Measurements from ENCODE around the gene CLOCK.
"Not testable (repeated sequence)": the region's sequence is repeated elsewhere in the genome, so short reads cannot be mapped to it uniquely, and the experiment has no call there.

CLOCK gene, protein sequence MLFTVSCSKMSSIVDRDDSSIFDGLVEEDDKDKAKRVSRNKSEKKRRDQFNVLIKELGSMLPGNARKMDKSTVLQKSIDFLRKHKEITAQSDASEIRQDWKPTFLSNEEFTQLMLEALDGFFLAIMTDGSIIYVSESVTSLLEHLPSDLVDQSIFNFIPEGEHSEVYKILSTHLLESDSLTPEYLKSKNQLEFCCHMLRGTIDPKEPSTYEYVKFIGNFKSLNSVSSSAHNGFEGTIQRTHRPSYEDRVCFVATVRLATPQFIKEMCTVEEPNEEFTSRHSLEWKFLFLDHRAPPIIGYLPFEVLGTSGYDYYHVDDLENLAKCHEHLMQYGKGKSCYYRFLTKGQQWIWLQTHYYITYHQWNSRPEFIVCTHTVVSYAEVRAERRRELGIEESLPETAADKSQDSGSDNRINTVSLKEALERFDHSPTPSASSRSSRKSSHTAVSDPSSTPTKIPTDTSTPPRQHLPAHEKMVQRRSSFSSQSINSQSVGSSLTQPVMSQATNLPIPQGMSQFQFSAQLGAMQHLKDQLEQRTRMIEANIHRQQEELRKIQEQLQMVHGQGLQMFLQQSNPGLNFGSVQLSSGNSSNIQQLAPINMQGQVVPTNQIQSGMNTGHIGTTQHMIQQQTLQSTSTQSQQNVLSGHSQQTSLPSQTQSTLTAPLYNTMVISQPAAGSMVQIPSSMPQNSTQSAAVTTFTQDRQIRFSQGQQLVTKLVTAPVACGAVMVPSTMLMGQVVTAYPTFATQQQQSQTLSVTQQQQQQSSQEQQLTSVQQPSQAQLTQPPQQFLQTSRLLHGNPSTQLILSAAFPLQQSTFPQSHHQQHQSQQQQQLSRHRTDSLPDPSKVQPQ

DNA sequence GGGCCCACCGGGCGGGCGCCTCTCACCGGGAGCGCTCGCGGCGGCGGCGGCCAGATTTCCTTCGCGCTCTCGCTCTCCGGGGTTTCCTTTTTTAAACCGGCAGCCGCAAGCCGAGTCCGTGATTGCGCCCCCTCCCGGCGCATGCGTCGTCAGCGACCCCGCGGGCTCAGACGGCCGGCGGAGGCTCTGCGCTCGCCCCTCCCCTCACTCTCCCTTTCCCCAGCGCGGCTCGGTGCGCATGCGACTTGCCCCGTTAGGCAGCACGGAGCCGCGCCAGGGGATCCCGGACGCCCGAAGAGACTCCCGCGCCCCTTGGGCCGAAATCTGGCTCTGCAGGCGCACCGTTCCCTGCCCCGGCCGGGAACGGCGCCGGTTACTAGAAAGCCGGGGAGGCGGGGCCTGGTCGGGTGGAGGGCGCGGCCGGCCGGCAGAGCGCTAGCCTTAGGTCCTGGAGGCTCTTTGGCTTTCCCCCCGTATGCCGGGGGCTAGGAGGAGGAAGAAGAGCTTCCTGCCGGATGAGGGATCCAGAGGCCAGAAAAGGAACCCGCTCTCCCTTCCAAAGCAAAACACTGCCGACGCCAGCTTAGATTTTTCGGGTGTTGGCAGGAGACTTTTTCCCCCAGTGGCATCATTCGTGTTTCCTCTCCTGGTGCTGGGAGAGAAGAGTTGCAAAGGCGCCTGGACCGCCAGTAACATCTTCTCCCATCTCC, at the start of gene CLOCK:
TSS of gene CLOCK (minus strand) at position 154 of the 710 bp plus-strand sequence. CDS start 64,124 bp downstream, outside the sequence.
- peak; percentile 78 for DNase-seq (ENCODE audit: low read depth)

DNA sequence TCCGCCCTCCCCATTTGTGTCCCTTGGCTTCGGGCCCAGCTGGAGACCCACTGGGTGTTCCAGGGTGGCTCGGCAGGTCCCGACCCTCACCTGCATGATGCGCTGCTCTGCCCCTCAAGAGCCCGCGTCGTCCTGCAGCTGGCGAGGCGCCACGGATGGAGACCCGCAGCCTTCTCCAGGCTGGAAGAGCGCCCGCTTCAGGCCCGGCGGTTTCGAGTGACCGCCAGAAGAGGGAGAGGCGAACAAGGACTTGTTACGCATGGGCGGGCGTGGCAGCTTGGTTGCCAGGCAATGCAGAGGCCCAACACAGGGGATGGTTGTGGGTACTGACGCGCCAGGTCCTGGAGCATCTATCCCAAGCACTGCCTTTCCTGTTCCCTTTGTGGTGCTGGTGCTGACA, 45.3 kb upstream of the CLOCK start, which contains the start of gene PDCL2:
TSS of gene PDCL2 (minus strand) at position 232 of the 400 bp plus-strand sequence. CDS start at position 96, 136 bp downstream.
- no peak for DNase-seq (ENCODE audit: low read depth)

DNA sequence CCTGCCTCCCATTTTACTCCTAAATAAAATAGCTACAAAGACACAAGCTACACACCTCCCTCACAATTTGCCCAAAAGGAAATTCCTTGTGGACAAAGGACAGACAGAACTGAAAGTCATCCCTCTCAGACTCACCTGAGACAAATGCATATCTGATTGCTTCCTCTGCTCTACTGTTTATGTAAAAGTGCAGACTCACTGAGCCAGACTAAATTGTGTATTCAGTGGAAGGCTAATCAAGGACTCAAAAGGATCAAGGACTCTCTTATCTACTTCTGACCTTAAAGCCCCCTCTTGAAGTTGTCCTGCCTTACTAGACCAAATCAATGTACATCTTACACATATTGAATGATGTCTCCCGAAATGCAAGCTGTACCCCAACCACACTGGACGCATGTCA, 41.5 kb upstream of the CLOCK start:
- no peak for DNase-seq (ENCODE audit: low read depth)

DNA sequence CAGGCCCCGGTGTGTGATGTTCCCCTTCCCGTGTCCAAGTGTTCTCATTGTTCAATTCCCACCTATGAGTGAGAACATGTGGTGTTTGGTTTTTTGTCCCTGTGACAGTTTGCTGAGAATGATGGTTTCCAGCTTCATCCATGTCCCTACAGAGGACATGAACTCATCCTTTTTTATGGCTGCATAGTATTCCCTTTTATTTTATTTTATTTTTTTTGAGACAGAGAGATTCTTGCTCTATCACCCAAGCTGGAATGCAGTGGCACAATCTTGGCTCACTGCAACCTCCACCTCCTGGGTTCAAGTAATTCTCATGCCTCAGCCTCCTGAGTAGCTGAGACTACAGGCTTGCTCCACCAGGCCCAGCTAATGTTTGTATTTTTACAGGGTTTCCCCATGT, 36.1 kb upstream of the CLOCK start:
- DNase-seq (ENCODE audit: low read depth), result not testable (repeated sequence)

DNA sequence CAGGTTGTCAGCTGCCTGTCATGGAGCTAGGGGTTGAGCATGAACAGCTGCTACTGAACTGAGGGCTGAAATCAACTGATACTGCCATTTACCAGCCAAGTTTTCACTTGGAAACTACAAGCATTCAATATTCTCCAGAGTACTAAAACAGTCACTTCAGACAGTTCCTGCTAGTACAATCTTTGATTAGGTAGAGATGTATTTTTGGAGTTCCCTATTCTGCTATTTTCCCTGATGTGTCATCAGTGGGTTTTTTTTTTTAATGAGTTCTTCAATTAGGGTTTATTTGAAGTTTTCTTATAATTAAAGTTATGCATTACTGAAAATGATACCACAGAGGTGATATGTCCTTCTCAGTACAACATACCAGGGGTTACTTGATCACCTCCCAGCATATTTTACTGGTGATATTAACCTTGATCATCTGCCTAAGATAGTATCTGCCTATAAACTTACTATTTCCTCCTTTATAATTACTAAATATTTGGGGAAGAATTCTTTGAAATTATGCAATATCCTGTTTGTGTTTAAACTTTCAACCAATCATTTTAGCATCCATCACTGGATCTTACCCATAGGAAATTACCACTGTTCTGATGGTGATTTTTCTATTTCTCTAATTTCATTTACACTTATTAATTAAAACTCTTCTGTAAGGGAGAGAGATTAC, 31.8 kb upstream of the CLOCK start:
- no peak for DNase-seq (ENCODE audit: low read depth)

DNA sequence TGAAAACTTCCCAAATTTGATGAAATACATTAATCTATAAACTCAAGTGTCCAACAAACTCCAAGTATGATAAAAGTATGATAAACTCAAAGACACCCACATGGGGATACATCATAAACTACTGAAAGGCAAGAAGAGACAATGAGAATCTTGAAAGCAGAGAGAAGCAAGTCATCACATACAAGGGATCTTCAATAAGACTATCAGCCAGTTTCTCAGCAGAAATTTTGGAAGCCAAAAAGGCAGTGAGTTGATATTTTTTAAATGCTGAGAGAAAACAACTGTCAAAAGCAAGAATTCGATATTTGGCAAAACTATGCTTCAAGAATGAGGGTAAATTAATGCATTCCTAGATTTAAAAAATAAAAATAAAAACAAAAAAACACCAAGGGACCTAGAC, 28.8 kb upstream of the CLOCK start:
- DNase-seq (ENCODE audit: low read depth), result no peak

DNA sequence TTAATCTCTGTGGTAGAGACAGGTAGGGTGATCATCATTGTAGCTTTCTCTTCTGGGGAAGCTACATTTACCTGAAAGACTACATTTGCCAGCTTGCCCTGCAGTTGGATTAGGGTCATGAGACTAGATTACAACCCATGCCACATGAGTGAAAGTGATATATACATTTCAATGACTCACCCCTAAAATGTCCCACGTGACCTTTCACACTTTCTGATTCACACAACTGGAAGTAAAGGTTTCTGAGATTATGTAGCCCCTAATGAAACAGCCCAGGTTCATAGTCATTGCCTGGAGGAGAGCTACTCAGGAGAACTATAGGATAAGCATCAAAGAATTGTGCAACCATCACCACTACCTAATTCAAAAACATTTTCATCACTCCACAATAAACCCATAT, 27.5 kb upstream of the CLOCK start:
- DNase-seq (ENCODE audit: low read depth), result no peak

DNA sequence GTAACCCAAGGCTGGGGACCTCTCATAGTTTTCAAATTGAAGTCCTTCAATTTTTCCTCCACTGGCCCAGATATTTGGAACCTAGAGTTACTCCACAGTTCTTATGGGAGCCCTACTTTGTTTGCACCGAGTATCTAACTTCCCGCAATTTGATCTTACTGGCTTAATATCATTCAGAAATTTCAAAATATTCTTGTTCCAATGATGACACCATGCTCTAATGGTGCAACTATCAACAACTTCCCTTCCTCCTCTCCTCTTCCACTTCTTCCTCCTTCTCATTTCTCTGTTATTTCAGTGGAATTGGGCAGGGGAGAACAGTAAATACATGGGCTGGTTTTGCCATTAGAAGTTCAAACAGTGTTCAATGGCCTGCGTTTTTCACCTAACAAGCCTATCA, 25.1 kb upstream of the CLOCK start:
- DNase-seq (ENCODE audit: low read depth), result no peak

DNA sequence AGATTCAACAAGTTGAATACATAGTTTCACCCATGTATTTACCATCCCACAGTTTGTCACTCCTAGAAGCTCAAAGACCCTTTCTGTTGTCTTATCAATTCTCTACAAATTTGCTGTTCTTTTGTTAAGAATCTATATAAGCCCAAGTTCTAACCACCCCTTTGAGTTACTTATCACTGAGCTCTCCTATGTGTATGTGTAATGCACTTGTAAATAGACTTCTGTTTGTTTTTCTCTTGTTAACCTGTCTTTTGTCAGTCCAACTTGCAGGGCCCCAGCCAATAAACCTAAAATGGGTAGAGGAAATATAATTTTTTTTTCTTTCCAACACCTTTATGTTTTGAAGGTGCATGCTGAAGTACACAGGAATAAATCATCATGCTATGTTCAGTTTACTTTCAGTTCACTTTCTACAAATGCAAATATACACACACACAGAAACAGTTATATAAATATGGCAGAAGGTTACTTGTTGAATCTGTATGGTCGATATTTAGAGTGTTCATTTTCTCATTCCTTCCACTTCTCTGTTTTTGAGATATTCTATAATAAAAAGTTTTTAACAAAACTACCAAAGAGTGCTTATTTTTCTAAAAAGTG, 22.3 kb upstream of the CLOCK start:
- no peak for DNase-seq (ENCODE audit: low read depth)

DNA sequence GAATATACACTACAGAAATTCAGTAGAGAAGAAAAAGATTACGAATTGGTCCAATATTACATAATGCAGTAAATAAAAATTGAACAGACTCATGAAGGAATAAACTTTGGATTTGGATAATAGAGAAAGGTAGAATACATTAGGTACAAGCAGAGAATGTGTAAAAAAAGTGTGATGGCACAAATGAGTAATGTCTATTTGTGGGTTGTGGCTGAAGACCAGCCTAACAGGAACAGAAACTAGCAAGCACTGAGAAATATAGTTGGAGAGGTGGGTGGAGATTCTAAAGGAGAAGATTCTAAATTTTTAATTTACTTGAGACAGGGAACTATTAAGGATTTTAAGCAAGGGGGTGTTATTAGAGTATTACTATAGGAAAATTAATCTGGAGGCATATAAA, 15.2 kb upstream of the CLOCK start:
- DNase-seq (ENCODE audit: low read depth), result no peak

DNA sequence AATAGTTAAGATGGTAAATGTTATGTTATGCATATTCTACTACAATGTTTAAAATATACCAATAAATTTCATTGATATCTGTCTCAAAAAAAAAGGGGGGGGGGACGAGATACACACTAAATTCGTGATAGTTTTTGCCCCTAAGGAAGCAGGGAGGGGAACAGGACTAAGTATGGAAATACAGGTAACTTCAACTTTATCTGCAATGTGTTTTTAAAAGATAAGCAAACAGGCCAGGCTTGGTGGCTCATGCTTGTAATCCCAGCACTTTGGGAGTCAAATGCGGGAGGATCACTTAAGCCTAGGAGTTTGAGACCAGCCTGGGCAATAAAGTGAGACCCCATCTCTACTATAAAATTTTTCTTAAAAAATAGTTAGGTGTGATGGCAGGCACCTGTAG, 13.4 kb upstream of the CLOCK start:
- DNase-seq (ENCODE audit: low read depth), result no peak

DNA sequence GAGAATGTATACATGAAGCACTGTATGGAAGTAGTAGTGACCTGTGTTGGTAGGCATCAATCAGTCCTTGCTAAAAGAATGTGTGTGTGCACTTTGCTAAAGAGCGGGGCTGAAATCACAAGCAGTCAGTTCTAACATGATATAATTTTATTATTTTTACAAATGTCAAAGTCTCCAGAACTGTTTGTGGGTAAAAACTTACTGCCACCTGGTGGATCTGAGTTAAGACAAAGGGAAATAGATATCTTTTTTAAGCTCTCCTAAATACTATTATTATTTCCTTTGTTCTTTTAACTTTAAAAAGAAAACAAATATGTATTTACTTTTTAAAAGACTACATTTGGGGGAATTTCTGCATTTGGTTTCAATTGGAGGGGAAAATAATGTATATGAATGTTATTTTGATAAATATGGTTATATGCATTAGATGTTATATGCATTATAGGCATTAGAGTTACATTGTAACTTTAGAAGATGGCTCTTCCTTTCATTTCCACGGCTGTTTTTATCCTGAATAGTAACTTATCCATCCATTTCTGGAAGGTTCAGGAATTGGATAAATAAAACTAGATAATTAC, 7.8 kb upstream of the CLOCK start:
- no peak for DNase-seq (ENCODE audit: low read depth)

DNA sequence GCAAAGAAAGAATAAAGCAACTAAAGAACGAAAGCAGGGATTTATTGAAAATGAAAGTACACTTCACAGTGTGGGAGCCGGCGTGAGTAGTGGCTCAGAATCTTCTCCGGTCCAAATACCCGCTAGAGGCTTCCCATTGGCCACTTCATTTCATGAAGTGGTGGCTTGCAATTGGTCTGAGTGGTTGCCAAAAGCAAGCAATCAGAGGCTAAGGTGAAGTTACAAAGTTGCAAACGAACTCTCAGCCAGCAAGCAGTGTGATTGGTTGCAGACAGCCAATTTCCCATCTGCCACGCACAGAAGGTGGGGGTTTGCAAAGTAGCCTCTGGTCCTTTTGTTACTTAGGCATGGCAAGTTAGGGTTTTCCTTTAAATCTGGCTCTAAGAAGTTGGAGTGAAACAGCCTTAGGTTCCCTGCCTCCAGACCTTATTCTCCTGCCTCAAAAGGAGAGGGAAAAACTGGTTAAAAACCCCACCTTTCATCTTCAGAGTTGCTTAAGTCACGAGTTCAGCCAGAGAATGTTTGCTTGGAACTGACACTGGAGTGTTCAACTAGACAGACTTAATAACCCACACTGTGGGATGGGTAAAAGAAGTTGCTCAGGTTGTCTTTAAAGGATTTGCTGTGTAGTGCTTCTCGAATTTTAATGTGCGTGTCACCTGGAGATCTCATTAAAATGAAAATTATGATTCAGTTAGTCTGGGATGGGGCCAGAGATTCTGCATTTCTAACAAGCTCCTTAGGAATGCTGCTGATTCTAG, 6.9 kb upstream of the CLOCK start:
- no peak for DNase-seq (ENCODE audit: low read depth)

DNA sequence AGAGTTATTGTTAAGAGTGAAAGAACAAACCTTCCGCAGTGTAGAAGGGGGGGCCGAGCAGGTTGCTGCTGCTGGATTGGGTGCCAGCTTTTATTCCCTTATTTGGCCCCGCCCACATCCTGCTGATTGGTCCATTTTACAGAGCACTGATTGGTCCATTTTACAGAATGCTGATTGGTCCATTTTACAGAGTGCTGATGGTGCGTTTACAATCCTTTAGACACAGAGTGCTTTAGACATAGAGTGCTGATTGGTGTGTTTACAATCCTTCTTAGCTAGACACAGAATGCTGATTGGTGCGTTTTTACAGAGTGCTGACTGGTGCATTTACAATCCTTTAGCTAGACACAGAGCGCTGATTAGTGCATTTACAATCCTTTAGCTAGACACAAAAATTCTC, 5.3 kb upstream of the CLOCK start:
- not testable (repeated sequence) for DNase-seq (ENCODE audit: low read depth)

DNA sequence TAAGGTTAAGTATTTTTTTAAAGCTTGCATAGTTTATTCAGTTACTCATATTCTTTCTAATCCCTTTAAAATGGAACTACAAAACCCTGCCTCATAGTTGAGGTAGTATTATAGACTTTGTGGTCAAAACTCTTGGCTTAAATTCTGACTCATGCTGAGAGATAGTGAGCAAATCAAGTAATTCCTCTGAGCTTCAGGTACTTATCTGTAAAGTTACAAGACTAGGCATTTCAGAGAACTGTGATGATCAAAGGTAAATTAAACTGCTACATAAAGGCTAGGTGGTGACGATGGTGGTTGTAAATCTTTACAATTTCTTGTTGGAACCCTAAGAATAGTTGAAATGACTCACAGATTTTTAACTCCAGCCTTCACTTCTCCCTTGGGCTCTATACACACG, 3.2 kb upstream of the CLOCK start:
- no peak for DNase-seq (ENCODE audit: low read depth)

DNA sequence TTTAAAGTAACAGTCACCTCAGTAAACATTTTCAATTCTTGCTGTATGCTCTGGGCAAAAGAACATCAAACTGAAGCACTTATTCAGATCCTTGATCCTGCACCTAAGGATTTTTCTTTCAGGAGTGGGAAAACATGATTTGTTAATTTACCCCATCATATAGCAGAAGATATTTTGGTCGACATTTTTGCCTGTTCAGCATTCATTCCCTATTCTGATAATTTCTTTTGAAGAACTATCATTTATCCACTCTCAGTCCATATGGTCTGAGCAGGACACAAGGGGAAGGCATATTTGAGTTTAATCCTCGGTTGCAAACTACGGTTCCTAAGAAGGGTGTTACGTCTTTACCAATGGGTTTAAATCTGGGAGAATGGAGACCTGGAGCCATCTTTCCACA, 1.2 kb upstream of the CLOCK start:
- DNase-seq (ENCODE audit: low read depth), result no peak

DNA sequence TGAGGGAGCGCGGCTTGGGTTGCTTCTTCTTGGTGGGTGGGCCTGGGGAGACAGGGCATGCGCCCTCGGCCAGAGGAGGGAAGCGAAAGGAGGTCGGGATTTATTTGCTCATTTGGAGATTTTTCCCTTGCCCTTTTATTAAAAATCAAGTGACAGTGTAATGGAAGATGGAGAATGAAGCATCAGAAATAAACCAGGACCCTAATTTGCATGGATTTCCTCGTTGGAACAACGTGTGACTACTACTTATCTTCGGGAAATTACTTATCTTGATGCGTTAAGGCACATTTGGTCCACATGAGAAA, 709 bp upstream of the CLOCK start:
- no peak for DNase-seq (ENCODE audit: low read depth)

DNA sequence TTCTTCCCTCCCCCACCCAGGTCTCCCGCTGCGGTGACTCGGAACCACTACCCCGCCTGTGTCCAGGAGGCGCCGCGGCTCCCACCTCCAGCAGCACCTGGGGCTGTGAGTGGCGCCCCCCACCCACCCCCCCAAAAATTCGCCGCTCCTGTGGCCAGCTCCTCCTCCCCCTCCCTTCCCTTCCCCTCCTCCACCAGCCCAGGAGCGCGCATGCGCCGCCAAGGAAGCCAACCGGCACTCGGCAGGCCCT, 278 bp downstream of the CLOCK start:
- no peak for DNase-seq (ENCODE audit: low read depth)

DNA sequence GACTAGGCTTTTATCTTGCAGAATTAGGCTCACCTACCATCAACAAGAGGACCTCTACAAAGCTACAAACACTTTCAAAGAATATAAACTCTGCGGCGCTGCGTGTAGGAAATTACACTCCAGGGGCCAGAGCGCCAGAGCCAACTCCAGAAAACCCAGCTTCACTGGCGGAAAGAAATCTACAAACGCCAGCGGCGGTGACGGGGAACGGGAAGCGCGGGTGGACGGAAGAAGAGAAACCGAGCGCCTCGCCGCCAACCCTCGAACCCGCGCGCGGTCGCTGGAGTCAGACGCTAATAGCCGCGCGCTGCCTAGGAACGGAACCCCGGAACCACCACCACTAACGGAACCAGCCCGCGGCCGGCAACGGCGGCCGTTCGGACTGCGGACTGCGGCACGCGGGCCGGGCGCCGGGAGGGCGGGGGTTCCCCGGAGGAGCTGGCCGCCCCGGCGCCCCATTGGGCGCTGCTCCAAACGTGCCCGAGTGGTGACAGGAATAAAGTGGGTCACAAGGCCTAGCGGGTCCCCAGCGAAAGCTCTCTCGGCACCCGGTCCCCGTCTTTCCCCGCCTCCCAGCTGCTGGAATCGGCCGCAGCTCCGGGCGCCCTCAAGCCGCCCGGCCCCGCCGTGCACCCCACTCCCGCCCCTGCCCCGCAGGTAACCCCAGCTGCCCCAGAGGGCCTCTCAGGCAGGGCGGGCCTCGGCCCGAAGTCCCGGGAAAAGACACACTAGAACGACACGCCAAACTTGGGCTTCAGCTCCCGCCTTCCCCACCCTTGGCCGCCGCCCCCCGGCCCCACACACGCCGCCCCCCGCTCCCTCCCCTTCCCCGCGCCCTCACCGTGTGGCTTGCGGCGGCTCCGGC, 836 bp downstream of the CLOCK start:
- peak; percentile 45 for DNase-seq (ENCODE audit: low read depth)

DNA sequence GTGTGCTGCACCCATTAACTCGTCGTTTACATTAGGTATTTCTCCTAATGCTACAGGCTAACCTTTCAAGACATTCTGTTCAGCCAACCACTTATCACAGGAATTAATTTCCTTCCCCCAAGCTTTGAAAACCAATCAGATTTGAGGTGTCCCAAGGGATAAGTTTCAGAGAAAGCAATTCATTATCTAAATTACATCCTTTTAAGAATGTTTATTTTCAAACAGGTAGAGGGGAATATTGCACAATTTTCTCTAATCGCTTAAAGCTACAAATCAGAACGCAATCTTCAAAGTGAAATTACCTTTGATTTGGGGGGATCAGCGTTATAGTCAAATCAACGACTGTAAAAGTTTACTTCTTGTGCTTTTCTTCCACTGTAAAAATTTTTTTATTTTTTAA, 1.6 kb downstream of the CLOCK start:
- DNase-seq (ENCODE audit: low read depth), result no peak

Measured in activated T-helper 1 cell treated with Interleukin-2 at 50 U/mL for 16 hours (primary cell).